Panc1 (cell line): ENCODE results near the gene ATOH7. TPM values are rescaled to one million over a fixed set of nuclear protein-coding genes. Genes with fewer than 3 reads are reported as not detected.

ENCODE experiments used
- ATAC-seq: fragments of 200-7000 bp; cut with Tn5 transposase; 2 replicates; pipeline ENCODE4 v1.9.1; 2020; ENCODE audit warnings: mild to moderate bottlenecking, moderate library complexity
- BruUV-seq: library from RNA; stranded (reverse); fragments of 400-500 nt; replicated peaks from 2 replicates; lab custom pipeline; 2021; lab: Mats Ljungman, UMichigan
- CTCF ChIA-PET: fragments of 300-600 bp; sonication (Branson Sonifier 250); formaldehyde crosslinking; loops from one replicate; lab custom pipeline; 2022; ENCODE audit warnings: antibody characterized with exemption; lab: Charles Lee
- POLR2A ChIA-PET: fragments of 300-600 bp; sonication (Branson Sonifier 250); formaldehyde crosslinking; loops from one replicate; lab custom pipeline; 2022; ENCODE audit warnings: antibody characterized with exemption; lab: Charles Lee
- DNase-seq: peaks from one replicate; pipeline ENCODE4 v3.0.0-alpha.2; 2010; ENCODE audit warnings: low read depth, low spot score
- H3K27ac ChIP-seq: 2 replicates; pipeline ENCODE4 v1.5.1; 2011; ENCODE audit warnings: mild to moderate bottlenecking, low read length, inconsistent platforms
- H3K27me3 ChIP-seq: fragments of 200-500 bp; sonication (Bioruptor generic); 2 replicates; pipeline ENCODE4 v1.6.0; 2014; ENCODE audit warnings: low read length, inconsistent platforms; ENCODE audit not compliant: control insufficient read depth, insufficient read depth
- H3K36me3 ChIP-seq: fragments of 200-500 bp; sonication (Bioruptor generic); 2 replicates; pipeline ENCODE4 v1.5.1; 2014; ENCODE audit warnings: inconsistent platforms, mild to moderate bottlenecking, low read length, moderate library complexity; ENCODE audit not compliant: control insufficient read depth, insufficient read depth
- H3K4me1 ChIP-seq: 2 replicates; pipeline ENCODE4 v1.5.1; 2011; ENCODE audit warnings: inconsistent platforms, mild to moderate bottlenecking, low read length, moderate library complexity; ENCODE audit not compliant: control insufficient read depth, insufficient read depth
- H3K4me3 ChIP-seq, 2 experiments: 2 replicates each; pipeline ENCODE4 v1.5.1; 2011 to 2012; ENCODE audit warnings: low read depth in 2 of 2, low read length in 2 of 2, mild to moderate bottlenecking in 2 of 2, inconsistent platforms in 1 of 2, moderate library complexity in 1 of 2
- H3K9me3 ChIP-seq: fragments of 200-500 bp; sonication (Bioruptor generic); 2 replicates; pipeline ENCODE4 v1.5.1; 2014; ENCODE audit warnings: low read depth, mild to moderate bottlenecking, inconsistent platforms, low read length, moderate library complexity; ENCODE audit not compliant: control insufficient read depth, insufficient read depth
- POLR2AphosphoS5 ChIP-seq: IDR thresholded peaks from 2 replicates; pipeline ENCODE4 v1.6.1; 2012; ENCODE audit warnings: mild to moderate bottlenecking, low read depth, low read length, moderate library complexity
- SIN3A ChIP-seq: IDR thresholded peaks from 2 replicates; pipeline ENCODE4 v1.6.1; 2012; ENCODE audit warnings: low read depth, mild to moderate bottlenecking, low read length, moderate library complexity, borderline replicate concordance; ENCODE audit not compliant: insufficient read depth
- TCF7L2 ChIP-seq: IDR thresholded peaks from 2 replicates; pipeline ENCODE4 v1.6.1; 2011; ENCODE audit warnings: mild to moderate bottlenecking, low read depth, low read length, inconsistent platforms
- in situ Hi-C: cut with HindIII; loops from 2 replicates; pipeline ENCODE4 v1.10.0; 2016; ENCODE audit warnings: low sequenced_read_pairs, low pct_unique_long_range_greater_than_20kb
- intact Hi-C: fragments of 100-400 bp; cut with micrococcal nuclease; formaldehyde crosslinking; loops from one replicate; pipeline ENCODE4 v1.10.0; 2022; ENCODE audit not compliant: unreplicated experiment
- total RNA-seq: library from RNA; stranded (reverse); gene quantifications from one replicate; pipeline ENCODE4 v1.2.1, GENCODE V29; 2021; ENCODE audit not compliant: unreplicated experiment
- TF ChIP-seq, protein P1 (sequence below): fragments of 450-650 bp; IDR thresholded peaks from 2 replicates; pipeline ENCODE4 v1.5.1; 2017; ENCODE audit warnings: mild to moderate bottlenecking
- TF ChIP-seq, protein P2 (sequence below), 2 experiments: IDR thresholded peaks; 2 replicates each; pipeline ENCODE4 v1.6.1; 2011 to 2012; ENCODE audit warnings: low read depth in 2 of 2, control low read depth in 1 of 2, low read length in 1 of 2, mild to moderate bottlenecking in 1 of 2, moderate library complexity in 1 of 2; ENCODE audit not compliant: insufficient read depth in 1 of 2

The ATOH7 gene
- total RNA-seq, 1 experiment from 2014 or later: 0.28 TPM

DNA sequence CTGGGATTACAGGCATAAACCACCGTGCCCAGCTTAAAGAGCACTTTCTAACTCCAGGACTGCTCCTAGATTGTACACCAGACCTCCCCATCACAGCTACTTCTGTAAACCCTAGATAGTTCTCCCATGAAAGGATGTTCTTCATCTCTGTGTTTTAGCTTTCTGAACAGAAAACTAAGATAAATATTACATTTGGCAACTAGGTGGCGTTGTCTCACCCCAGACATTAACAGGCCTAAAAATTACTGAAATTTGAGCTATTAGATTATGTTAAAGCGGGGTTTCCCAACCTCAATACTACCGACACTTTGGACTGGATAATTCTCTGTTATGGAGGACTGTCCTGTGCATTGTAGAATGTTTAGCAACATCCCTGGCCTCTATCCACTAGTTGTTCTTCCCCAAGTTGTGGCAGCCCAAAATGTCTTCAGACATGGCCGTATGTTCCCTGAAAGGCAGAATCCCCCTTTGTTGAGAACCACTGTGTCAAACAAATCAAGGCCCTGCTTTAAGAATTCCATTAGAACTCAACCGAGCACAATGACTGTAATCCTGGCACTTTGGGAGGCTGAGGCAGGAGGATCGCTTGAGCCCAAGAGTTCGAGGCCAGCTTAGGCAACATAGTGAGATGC, 19.1 kb downstream of the ATOH7 start:
- in situ Hi-C loops (no loop called here), intact Hi-C loops (loop anchor here (5.0 kb wide), 1 partner anchor 89 kb away; no protein-coding TSS in a partner anchor)
- DNase-seq: no peak
- BruUV-seq: no TSS peak
- CTCF ChIA-PET: interaction anchor here (0.5 to 2.4 kb wide), 8 partner anchors 16 to 136 kb away, joined by 3 to 30 read pairs (median 6); no protein-coding TSS in a partner anchor
- H3K27me3 ChIP-seq: no peaks in the 10 kb centered on the region
- TF ChIP-seq SIN3A (no peak), TCF7L2 (no peak)
- TF ChIP-seq, protein P1, sequence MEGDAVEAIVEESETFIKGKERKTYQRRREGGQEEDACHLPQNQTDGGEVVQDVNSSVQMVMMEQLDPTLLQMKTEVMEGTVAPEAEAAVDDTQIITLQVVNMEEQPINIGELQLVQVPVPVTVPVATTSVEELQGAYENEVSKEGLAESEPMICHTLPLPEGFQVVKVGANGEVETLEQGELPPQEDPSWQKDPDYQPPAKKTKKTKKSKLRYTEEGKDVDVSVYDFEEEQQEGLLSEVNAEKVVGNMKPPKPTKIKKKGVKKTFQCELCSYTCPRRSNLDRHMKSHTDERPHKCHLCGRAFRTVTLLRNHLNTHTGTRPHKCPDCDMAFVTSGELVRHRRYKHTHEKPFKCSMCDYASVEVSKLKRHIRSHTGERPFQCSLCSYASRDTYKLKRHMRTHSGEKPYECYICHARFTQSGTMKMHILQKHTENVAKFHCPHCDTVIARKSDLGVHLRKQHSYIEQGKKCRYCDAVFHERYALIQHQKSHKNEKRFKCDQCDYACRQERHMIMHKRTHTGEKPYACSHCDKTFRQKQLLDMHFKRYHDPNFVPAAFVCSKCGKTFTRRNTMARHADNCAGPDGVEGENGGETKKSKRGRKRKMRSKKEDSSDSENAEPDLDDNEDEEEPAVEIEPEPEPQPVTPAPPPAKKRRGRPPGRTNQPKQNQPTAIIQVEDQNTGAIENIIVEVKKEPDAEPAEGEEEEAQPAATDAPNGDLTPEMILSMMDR: peak; percentile 81
- H3K4me3 ChIP-seq: no peak overlapping the region
- POLR2A ChIA-PET: no interaction called here
- no peak overlapping the region for H3K27ac ChIP-seq
- no peaks in the 10 kb centered on the region for H3K9me3 ChIP-seq
- no peaks in the 10 kb centered on the region; the same call in 1 of the 2 replicates for H3K36me3 ChIP-seq
- no peaks in the 10 kb centered on the region for H3K4me1 ChIP-seq
- no peak; the same call in 1 of the 2 replicates for ATAC-seq

DNA sequence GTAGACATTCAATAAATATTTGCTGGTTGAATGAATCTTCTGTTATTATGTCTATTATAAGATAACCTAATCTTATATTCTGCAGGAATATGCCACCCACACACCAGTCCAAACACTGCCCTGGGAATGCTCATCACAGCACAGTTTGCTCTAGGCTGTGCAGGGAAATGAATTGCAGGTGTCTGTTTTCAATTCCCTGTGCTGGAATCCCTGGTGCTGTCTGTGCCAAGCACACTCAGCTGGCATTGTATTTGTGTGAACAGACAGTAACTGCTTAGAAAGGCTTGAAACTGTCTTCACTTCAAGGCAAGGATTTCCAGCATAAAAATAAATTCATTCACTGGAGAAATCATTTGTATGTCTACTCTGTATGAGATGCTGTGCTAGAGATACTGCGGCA, 20.2 kb downstream of the ATOH7 start:
- no peak for ATAC-seq
- Histone ChIP-seq H3K36me3 (no peaks in the 10 kb centered on the region; the same call in 1 of the 2 replicates), H3K9me3 (no peaks in the 10 kb centered on the region), H3K4me3 (no peak overlapping the region), H3K4me1 (no peaks in the 10 kb centered on the region), H3K27ac (no peak overlapping the region), H3K27me3 (no peaks in the 10 kb centered on the region)
- no TSS peak for BruUV-seq
- CTCF ChIA-PET: interaction anchor here (2.4 kb wide), 1 partner anchor 91 kb away, joined by 30 read pairs; no protein-coding TSS in a partner anchor
- no peak for DNase-seq
- POLR2A ChIA-PET: no interaction called here
- in situ Hi-C loops (no loop called here), intact Hi-C loops (loop anchor here (5.0 kb wide), 1 partner anchor 91 kb away; no protein-coding TSS in a partner anchor)
- TF ChIP-seq TCF7L2 (no peak), POLR2AphosphoS5 (no peak), SIN3A (no peak)
- TF ChIP-seq, protein P2, sequence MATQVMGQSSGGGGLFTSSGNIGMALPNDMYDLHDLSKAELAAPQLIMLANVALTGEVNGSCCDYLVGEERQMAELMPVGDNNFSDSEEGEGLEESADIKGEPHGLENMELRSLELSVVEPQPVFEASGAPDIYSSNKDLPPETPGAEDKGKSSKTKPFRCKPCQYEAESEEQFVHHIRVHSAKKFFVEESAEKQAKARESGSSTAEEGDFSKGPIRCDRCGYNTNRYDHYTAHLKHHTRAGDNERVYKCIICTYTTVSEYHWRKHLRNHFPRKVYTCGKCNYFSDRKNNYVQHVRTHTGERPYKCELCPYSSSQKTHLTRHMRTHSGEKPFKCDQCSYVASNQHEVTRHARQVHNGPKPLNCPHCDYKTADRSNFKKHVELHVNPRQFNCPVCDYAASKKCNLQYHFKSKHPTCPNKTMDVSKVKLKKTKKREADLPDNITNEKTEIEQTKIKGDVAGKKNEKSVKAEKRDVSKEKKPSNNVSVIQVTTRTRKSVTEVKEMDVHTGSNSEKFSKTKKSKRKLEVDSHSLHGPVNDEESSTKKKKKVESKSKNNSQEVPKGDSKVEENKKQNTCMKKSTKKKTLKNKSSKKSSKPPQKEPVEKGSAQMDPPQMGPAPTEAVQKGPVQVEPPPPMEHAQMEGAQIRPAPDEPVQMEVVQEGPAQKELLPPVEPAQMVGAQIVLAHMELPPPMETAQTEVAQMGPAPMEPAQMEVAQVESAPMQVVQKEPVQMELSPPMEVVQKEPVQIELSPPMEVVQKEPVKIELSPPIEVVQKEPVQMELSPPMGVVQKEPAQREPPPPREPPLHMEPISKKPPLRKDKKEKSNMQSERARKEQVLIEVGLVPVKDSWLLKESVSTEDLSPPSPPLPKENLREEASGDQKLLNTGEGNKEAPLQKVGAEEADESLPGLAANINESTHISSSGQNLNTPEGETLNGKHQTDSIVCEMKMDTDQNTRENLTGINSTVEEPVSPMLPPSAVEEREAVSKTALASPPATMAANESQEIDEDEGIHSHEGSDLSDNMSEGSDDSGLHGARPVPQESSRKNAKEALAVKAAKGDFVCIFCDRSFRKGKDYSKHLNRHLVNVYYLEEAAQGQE (IDR thresholded peaks at IDR 0.05; ENCODE audit: insufficient read depth in 1 of 2, low read depth in 2 of 2, low read length in 1 of 2): no peak
- TF ChIP-seq, protein P1: no peak
